Bone marrow (tissue), 2 donors: ENCODE measurements around the gene DYSF.

Experiments used
- DNase-seq, 2 donors: peaks; one replicate each; lab custom pipeline; 2025; lab: John Stamatoyannopoulos, UW

DYSF gene

DNA sequence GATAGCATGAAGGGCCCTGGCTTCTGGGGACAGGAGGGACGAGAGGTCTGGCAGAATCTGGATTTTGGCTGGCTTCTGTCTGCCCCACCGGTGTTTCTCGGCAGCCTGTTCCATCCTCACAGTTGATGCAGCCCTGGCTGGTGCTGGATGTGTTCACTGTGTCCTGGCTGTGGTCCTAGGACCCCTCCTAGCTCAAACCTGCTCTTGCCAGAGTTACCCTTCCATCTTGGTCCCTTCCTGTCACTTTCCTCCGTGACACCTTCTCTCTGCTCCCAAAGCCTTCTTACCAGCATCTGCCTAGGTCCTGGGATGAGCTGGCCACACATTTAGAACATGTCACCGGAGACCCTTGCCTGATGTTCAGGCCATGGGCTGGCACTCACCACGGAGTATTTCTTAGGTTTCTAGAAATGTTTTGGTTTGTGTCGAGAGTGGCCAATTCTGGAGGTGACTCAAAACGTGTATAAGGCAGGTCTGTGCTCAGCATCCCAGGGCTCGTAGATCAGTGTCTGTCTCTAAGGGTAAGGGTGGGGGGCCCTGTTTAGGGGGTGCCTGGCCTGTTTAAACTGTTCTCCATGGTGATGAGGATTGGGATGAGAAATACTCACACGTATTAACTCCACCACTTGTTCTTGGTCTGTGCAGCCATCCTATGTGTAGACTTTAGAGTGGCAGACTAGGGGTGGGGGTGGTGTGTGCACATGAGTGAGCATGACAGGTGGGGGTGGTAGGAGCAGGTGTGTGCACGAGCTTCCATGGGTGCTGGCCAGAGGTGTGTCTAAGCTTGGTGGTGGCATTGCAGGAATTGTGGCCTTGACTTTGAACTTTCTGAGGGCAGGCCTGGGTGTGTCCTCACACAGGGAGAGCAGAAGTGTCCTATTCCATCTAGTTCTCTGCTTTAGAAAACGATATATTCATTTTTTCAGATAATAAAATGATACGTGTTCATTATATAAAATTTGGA is 162.7 kb downstream of the DYSF start:
- DNase-seq = no peak

DNA sequence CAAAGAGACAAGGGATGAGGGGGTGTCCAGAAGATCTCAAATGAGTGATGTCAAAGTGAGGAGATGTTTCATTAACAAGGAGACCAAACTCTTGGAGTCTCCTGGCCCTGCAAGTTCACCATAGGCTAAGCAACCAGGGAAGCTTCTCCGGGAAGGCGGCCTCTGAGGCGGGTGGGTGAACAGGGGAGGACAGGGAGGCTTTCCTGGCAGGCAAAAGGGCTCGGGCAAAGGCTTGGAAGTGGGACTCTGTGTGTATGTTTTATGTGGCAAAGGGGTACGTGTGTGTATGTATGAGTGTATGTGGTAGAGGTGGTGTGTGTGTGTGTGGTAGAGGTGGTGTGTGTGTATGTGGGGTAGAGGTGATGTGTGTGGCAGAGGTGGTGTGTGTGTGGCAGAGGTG is 163.9 kb downstream of the DYSF start:
- DNase-seq = no peak

DNA sequence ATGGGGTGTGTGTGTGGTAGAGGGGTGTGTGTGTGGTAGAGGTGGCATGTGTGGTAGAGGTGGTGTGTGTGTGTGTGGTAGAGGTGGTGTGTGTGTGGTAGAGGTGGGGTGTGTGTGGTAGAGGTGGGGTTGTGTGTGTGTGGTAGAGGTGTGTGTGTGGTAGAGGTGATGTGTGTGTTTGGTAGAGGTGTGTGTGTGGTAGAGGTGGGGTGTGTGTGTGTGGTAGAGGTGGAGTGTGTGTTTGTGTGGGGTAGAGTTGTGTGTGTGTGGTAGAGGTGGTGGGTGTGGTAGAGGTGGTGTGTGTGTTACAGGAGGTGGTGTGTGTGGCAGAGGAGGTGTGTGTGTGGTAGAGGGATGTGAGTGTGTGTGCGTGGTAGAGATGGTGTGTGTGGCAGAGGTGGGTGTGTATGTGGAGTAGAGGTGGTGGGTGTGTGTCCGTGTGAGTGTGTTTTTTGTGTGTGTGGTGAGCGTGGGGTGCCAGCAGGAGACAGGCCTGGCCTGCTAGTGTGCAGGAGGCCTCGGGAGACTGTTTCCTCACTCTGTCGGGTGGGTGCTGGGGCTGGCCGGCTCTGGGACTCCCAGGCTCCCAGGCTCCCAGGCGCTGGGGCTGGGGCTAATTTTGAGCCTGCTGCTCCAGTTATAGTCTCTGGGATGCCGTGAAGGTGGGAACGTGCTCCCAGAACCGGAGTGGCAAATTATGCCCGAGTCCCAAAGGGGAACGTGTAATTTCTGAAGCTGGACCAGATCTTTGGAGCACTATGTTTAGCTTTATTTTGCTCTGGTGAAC is 165.2 kb downstream of the DYSF start:
- no peak for DNase-seq

DNA sequence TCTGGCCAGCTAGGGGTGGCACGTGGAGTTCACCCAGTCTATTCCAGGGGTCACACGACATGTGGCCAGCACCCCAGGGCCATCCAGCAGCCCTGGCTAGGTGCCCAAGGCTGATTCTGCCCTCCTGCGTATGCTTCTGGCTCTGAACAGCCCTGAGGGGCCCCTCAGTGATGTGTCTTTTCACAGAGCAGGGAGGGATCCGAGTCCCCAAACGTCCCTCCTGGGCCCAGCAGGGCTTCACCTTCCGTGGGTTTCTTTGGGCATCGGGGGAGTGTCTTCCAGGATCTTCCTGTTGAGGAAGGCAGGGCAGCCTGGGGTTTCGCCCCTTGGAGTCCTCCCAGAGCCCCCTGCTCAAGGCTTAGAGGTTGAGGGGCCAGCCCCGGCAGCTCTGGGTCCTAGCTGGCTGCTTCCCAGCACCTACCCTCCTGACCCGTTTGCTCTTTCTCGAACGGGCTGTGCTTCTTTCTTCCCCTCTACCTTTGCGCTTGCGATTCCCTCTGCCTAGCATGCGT is 165.9 kb downstream of the DYSF start:
- no peak for DNase-seq

DNA sequence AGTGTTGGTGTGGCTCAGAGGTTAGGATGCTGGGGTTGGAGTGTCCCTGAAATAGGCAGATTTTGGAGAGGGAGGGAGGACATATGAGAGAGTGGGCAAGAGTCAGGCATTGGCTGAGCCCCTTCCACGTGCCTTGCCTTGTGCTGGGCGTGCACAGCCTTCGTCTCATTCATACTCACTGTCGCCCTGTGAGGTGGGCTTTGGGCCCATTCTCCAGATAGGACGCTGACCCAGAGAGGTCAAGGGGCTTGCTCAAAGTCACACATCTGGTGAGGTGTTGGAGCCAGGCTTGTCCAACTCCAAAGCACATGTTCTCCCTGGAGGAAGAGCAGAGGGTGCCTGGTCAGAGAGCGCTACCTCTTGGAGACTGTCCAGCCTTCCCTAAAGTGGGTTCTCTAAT is 166.8 kb downstream of the DYSF start:
- no peak for DNase-seq

DNA sequence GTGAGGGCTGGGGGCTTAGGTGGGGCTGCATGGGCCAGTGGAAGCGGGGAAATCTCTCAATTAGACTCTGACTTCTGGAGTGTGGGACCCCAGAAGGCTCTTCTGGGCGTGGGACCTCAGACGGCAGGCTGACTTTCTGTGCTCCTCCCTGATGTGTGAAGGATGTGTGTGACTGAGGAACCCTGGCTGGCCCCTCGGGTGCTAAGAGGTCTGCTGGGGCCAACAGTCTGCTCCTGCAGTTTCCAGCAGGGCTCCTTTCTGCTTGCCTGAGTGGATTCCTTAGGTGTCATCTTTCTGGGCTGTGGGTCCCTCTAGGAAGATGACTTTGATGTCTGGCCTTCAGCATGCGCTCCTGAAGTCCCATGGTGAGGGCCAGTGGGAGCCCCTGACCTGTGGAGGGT is 167.5 kb downstream of the DYSF start:
- DNase-seq = no peak

DNA sequence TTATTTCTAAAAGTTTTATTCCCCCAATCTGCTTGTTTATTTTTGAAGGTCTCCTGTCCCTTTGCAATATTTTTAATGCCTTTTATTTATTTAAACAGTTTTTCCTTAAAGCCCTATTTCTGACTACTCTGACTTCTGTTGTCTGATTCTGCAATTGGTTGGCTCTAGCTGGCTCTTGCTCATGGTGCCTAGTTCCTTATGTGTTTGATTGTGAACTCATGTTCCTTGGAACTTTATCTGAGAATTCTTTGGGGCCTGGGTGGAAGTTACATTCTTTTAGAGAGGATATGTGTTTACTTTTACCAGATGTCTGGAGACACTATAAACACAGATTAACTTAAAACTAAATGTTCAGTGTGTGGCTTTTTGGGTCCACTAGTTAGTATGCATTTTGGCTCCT is 175.9 kb downstream of the DYSF start:
- no peak for DNase-seq

DNA sequence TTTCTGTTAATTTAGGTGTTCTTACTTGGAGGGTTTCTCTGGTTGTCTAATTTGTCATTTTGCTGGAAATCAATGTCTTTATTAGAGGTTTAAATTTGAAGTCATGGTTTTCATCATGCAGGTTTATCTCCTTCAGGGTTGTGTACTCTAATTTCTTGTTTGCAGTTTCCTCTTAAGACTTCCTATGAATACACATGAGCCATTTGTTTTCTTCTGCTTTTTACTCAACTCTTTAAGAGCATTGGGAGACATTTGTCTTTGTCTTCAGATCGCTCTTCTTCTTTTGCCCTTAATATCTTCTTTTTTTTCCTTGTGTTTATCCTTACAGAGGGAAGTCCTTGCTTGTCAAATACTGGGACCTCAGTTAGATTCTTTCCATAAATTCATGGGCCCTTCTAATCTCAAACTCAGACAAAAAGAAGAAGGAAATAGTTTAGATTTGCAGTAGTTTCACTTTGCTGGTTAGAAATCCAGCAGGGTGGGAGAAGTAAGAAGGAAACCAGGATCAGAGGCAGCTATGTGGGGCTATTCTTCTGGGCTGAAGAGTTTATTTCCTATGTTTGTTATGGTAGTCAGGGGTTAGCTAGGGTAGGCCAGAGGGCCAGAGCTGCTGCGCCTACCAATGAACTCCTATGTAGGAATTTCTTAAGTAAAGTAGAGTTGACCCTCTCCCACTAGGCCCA is 176.6 kb downstream of the DYSF start:
- no peak for DNase-seq

DNA sequence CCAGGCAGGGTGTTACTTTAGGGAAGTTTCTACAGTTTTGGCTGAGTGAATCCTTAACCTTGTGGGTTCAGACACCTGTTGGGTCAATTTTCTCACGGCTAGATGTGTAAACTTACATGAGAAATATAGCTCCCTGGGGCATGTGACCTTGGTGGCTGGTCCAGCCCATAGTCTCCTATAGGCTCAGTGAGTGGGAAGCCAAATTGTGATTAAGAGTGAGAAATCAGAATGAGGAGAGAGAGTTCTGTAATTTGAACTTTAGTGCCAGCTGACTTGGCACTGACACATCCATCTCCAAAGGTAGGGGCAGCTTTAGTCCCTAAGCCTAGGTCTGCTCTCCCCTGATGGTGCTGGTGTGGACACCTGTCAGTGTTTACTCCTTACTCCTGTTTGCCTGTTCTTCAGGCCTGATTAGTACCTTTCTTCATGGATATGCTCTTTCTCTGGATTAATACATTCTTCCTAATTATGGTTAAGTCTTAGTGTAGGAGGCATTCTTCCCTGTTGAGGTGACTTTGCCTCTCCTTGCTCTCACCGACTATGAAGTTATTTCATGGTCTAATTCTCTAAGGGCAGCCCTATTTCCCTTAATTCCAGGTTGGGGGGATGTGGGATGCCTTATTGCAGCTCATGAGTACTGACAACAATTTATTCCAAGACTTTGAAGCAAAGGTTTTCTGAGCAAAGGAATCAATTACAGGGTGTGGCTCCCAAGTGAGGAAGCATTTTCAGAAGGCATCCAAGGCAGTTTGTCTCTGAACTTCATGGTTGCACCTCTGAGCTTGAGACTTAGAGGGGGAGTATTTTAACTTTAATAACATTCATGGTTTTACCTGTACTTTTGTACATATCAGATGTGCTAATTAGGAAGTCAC is 177.3 kb downstream of the DYSF start:
- no peak for DNase-seq

DNA sequence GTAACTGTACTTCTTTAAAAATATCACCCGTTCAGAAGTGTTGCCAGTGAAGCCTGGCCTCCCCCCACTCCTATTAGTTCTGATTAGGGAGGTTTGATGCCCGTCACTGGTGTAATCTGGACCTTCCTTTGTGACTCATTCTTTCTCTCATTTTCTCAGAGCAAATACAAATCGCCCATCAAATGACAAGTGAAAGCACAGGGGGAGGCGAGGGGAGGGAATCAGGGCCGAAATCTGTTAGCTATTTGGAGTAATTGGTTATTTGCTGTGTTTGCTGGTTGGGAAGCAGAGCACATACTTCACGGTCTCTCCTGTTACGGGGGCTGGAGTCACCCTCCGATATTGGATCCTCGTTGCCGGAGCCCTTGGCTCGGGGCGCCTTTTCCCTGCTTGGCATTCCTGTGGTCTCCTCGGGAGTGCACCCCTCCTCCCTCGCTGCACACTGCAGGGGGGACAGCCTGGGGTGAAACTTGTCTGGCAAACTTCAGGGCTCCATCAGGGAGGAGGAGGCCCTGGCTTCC is 178.1 kb downstream of the DYSF start:
- no peak for DNase-seq

DNA sequence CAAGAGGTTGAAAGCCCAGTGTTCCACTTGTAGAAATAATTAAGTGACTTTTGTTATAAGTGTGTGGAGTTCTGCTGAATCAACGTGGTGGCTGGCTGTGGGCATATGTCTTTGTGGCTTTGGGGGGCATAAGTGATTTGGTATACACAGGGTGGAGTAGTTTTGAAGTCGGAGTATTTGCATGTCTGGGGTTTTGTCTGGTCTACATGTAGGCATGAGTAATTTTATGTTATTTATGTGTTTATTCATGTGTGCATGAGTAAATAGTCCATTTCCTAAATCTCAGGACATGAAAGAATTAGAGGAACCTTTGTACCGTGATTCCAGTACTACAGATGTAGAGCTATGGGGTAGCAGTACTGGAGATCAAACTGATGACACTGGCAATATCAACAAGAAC is 179.7 kb downstream of the DYSF start:
- DNase-seq = no peak

DNA sequence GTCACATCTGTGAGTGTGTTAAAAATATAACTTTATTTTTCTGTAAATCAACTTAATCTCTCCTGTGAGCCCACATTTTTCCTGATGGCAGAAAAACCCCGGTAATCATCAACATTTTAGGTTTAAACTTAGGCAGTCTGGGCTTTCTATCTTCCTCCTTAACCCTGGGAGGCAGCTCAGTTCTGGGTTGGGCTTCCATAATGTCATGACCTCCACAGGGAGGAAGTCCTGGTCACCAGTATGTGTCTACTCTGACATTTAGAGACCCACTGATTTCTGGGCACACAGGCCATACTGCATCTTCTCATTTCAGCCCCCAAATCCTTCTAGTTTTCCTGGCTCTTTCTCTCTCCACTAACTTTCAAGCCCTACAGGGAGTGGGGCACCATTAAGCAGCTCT is 181.2 kb downstream of the DYSF start:
- no peak for DNase-seq

DNA sequence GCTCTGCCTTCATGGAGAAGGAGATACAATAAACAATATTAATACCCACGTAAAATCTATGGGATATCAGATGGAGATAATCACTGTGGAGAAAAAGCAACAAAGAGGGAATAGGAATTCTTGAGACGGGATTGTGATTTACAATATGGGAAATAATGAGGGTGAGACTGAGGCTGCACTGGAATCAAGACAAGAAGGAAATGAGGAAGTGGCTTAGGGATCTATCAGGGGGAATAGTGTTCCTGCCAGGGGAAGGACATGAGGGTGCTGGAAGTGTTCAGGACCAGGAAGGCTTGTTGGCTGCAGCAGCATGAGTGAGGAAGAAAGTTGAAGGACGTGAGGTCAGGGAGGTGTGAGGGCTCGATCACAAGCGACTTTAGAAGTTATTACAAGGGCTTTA is 182.4 kb downstream of the DYSF start:
- DNase-seq = no peak

DNA sequence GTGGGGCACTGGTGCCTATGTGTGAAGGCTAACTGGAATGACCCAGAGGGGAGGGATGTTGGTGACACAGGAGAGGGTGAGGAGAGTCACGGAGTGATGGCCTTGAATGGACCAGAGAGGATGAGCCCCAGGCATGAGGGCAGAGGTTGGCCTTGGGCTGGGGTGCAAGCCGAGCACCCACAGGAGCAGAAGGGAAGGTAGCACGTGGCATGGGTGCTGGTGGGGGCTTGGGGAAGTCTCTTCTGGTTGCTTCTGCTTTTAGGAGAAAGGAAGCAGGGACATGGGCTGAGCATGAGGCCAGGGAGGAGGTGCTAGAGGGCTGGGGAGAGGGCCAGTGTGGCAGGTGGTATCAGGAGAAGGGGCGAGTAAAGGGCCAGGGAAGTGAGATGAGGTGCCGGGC is 183.8 kb downstream of the DYSF start:
- DNase-seq = no peak

DNA sequence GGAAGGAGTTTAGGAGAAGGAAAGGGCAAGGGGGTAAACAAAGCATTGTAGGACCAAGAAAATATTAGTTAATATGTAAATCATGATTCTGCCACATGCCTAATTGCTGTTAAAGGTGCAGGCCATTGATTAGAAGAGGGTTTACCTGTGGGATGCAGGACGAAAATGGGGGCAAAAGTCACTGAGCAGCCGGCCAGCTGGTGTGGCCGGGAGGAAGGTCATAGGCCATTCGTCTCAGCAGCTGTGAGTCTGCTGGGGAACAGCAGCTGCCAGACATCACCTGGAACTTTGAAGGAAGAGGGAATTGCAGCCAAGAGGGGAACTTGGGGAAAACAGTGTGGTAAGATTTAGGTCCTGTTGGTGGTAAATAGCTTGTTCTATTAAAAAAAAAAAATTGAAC is 184.4 kb downstream of the DYSF start:
- no peak for DNase-seq

DNA sequence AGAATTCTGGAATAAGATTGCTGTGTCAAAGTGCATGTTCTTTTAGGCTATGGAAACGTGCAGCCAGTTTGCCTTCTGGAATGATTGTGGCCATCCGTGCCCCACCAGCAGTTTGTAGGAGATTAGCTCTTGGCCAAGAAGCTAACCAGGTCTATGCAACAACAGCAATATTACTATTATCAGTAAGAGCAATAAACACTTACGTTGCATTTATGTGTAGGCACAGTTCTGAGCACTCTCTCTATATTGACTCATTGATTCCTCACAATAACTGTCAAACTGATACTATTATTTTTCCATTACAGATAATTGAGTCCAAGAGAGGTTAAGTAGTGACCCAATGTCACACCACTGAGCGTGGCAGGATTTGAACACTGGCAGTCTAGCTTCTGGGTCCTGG is 186.4 kb downstream of the DYSF start:
- DNase-seq = no peak

DNA sequence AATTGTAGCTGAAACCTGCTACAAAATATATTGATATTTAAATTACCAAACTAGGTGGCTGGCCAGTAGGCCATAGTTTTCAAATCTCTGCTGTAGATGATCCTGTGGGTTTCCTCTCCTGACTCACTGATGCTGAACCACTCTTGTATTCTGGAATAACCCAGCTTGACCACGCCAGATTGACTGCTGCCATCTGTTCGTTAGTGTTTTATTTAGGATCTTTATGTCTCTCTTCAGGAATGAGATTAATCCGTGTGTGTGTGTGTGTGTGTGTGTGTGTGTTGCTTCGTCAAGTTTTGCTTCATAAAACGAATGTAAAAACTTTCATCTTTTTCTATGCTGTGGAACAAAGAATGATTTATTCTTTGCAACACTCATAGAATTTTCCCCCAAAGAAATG is 187.1 kb downstream of the DYSF start:
- DNase-seq = no peak

DNA sequence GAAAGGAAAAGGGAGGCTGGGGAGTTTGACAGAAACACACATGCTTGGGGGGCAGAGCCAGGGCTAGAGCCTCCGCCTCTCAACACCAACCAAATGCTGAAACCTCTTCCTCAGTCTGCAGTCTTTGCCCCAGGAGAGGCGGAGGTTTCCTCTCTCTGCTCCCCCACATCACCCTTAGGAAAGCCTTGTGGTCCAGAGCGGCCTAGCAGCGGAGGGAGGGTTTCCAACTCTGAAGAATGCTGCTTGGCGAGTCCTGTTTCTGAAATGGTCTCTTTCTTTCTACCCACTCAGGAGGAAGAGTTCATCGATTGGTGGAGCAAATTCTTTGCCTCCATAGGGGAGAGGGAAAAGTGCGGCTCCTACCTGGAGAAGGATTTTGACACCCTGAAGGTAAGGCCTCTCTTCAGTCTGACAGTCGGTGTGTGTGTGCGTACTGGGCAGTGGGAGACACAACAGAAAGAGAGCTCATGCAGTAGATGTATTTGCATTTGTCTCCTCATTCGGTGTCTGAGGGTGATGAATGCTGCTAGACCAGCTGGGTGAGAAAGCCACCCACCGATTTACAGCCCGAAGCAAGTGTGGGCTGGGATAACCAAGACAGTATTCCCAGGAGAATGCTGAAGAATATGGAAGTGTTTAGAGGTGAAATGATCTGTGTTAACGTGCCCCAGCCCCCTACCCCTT is 190.5 kb downstream of the DYSF start:
- no peak for DNase-seq

DNA sequence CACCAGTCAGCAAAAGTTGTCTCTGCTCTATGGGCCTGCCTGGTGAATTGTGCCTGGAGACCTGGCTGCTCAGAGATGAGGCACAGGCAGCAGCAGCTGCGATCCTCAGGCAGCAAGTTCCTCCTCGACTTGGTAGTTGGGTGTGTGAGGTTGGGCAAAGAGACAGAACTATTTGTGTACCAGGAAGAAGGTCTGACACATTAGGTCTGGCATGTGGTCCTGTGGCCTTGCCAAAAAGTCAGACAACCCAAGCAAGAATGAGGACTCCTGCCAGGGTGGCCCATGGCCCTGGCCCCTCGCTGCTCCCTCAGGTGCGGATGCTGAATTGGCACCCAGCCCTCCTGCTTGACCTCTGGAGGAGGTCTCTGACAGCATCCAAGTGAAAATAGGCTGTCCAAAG is 192.7 kb downstream of the DYSF start:
- DNase-seq = no peak

DNA sequence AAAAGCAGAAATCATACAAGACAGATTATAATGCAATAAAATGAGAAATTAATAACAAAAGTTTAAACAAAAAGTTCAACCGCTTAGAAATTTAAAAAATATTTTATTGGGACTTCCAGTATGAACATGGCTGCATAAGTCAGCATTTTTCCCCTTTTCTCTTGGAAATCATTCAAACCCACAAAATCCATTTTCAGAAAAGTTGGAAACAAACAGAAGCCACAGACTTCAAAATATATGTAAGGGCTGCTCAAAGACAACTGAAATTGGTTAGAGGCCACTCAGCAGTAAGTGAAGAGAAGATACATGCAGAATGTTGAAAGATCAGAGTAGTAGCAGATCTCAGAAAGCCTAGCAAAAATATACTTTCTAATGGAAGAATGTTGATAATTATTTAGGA is 194.0 kb downstream of the DYSF start:
- DNase-seq = no peak

DNA sequence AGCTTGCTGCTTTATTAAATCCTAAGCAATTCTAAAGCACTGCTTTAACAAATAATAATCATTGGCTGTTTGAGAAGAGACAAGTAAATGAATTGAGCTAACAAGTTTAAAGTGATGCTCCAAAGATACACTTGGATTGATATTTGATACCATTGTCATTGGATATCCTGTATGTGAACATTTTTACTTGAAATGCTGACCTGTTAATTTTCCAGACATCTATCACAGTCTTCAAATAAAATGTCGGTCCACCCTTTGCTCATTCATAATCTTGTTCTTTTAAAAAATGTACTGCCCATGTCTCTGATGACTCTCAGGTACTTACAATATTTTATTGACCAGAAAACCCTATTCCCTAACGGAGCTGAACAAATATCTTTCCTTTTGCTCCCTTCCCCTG is 202.1 kb downstream of the DYSF start:
- no peak for DNase-seq
